Hepatic stellate cell (primary cell): ENCODE data around the gene CDH5.

ENCODE experiments used
- DNase-seq: peaks from one replicate; pipeline ENCODE4 v3.0.0; 2011; ENCODE audit warnings: low spot score

CDH5 gene

GRCh38 chr16:66374176-66374575 lies 7.7 kb downstream of the CDH5 start:
- DNase-seq: no peak

- DNase-seq: no peak
Observed at GRCh38 chr16:66375451-66375850, 9.0 kb downstream of the CDH5 start.

GRCh38 chr16:66376114-66376513 lies 9.6 kb downstream of the CDH5 start:
- no peak for DNase-seq

GRCh38 chr16:66376577-66377305 lies 10.2 kb downstream of the CDH5 start:
- DNase-seq: no peak

- DNase-seq: no peak
Observed at GRCh38 chr16:66377324-66377723, 10.8 kb downstream of the CDH5 start.

GRCh38 chr16:66378741-66379570 lies 12.5 kb downstream of the CDH5 start:
- no peak for DNase-seq

GRCh38 chr16:66379571-66379941 lies 13.1 kb downstream of the CDH5 start:
- no peak for DNase-seq

GRCh38 chr16:66380421-66380820 lies 13.9 kb downstream of the CDH5 start:
- DNase-seq: no peak

- DNase-seq: no peak
Observed at GRCh38 chr16:66381585-66382170, 15.2 kb downstream of the CDH5 start.

- peak; percentile 74 for DNase-seq
Observed at GRCh38 chr16:66382171-66382965, 15.9 kb downstream of the CDH5 start.

GRCh38 chr16:66382966-66383299 lies 16.4 kb downstream of the CDH5 start:
- peak; percentile 53 for DNase-seq

- no peak for DNase-seq
Observed at GRCh38 chr16:66383551-66383950, 17.1 kb downstream of the CDH5 start.

GRCh38 chr16:66385415-66385814 lies 18.9 kb downstream of the CDH5 start:
- DNase-seq: no peak

- DNase-seq: no peak
Observed at GRCh38 chr16:66386629-66387622, 20.4 kb downstream of the CDH5 start.

- DNase-seq: no peak
Observed at GRCh38 chr16:66387817-66388332, 21.4 kb downstream of the CDH5 start.

- DNase-seq: no peak
Observed at GRCh38 chr16:66388350-66389139, 22.1 kb downstream of the CDH5 start.

GRCh38 chr16:66389256-66390176 lies 23.0 kb downstream of the CDH5 start:
- DNase-seq: no peak

- DNase-seq: no peak
Observed at GRCh38 chr16:66390346-66391108, 24.0 kb downstream of the CDH5 start.
